NCI-H128 (cell line): Measurements from ENCODE around the gene ZCCHC4.

Experiments
- DNase-seq: peaks from one replicate; lab custom pipeline; 2025; ENCODE audit not compliant: unreplicated experiment; lab: John Stamatoyannopoulos, UW

Gene ZCCHC4

DNA sequence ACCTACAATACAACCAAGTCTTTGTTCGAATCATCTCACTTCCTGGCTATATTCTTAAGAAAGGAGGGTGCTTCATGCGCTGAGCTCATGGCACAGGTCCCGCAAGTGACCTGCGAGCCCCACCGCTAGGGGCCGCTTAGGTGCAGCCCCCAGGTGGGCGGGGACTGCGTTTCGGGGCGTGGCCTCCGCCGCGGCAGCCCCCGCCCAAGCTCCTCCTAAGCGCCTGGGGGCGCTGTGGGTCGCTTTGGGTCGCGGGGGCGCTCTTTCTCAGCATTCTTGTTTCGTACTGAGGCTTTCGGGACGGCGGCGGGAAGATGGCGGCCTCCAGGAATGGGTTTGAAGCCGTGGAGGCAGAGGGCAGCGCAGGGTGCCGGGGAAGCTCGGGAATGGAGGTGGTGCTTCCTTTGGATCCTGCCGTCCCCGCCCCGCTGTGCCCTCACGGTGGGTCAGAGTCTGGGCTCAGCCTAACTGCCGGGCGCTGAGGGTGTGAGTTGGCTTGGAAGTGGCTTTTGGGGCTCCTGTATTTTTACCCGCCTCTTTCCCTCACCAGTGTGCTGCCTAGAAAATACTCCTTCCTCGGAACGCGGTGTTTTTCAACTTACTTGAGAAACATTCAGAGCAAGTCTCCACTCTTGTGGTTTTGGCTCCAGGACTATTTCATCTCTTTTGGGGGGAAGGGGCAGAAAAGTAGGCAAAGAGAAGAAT, at the start of gene ZCCHC4:
Gene ZCCHC4 (plus strand): TSS at position 279 of the 705 bp plus-strand sequence. CDS start 36 bp downstream, at position 315.
- peak; percentile 61 for DNase-seq

DNA sequence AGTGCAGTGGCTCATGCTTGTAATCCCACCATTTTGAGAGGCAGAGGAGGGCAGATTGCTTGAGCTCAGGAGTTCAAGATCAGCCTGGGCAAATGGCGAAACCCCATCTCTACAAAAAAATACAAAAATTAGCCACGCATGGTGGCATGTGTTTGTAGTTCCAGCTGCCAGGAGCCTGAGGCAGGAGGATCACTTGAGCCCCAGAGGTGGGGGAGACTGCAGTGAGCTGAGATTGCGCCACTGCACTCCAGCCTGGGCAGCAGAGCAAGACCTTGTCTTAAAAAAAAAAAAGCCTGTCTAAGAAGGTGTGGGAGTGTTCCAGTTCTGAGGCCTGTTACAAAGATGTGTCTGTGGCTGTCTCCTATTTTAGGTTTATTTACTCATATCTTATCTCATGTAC, 40.7 kb upstream of the ZCCHC4 start:
- DNase-seq = no peak

DNA sequence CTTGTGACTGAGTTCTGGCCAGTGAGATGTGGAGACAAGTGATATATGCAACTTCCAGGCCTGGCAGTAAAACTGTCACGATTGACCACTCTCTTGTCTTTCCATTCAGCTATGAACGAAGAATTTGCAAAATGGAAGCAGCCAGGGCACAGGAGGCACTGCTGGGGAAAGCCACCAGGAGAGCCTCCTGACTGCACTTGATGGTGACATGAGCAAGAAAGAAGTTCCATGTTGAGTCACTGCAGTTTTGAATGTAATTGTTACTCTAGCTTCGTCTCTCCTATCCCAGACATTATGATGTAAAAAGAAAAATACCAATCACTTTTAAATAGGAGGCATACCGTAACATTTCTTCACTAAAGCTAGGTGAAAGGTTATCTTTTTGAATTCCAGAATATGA, 32.4 kb upstream of the ZCCHC4 start:
- no peak for DNase-seq

GRCh38 chr4:25283948-25284347, 28.6 kb upstream of the ZCCHC4 start:
- DNase-seq = no peak

DNA sequence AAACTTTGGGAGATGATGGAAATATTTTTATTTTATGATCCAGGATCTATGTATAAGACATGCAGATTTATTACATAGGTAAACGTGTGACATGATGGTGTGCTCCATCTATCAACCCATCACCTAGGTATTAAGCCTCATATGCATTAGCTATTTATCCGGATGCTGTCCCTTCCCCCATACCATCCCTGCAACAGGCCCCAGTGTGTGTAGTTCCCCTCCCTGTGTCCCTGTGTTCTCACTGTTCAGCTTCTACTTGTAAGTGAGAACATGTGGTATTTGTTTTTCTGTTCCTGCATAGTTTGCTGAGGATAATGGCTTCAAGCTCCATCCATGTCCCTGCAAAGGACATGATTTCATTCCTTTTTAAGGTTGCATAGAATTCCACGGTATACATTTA, 28.1 kb upstream of the ZCCHC4 start:
- no peak for DNase-seq

DNA sequence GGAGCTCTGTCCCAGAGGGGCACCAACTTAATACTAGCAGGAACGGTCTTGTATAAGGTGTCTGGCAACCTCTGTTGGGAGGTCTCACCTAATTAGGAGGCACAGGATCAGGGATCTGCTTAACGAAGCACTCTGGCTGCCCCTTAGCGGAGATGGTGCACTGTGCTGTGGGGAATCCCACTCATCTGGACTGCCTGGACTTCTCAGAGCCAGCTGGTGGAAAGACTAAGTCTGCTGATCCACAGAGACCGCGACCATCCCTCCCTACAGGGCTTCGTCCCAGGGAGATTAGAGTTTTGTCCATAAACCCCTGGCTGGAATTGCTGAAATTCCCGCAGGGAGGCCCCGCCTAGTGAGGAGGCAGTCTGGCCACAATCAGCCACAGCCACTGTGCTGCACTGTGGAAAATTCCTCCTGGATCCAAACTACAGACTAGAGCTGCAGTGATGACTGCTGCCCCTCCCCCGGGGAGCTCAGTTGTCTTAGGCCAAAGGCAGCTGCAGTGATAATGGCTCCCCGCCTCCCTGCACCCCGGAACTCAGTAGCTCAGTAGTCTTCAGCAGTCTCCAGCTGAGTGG, 22.0 kb upstream of the ZCCHC4 start:
- no peak for DNase-seq

- DNase-seq = no peak
Measured at GRCh38 chr4:25291158-25291733, 21.3 kb upstream of the ZCCHC4 start.

GRCh38 chr4:25297528-25298242, 14.9 kb upstream of the ZCCHC4 start:
- DNase-seq = no peak

DNA sequence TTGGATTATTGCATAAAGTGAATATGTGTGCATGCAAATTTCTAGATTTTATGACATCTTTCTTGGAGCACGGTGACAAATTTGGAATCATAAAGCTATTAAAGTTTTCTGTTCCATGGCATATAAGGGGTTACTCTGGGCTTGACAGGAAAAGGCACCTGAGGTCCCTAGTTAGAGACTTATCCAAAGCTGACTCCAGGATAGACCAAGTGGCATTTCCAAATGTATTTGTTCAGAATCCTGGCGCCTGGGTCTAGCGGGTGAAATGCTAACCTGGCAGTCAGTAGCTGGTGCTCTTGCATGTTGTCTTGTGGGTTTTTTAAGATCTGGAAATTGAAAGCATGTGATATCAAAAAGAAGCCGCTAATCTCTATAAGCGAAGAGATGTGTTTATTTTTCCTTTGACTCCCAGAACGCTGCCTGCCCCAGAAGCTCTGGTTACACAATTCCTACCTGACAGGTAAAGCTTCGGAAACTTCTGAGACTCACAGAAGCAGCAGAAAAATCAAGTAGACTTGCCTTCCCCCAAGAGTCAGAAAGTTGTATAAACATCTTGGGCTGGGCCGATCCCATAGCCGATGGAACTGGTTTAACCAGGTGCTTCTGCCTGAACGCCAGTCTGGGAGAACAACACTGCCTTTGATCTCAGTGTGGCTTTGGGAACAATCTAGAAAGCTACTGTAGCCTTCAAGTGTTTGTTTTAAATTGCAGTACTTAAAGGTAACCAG, 12.9 kb upstream of the ZCCHC4 start:
- no peak for DNase-seq

- DNase-seq = no peak
Measured at GRCh38 chr4:25301471-25301870, 11.1 kb upstream of the ZCCHC4 start.

DNA sequence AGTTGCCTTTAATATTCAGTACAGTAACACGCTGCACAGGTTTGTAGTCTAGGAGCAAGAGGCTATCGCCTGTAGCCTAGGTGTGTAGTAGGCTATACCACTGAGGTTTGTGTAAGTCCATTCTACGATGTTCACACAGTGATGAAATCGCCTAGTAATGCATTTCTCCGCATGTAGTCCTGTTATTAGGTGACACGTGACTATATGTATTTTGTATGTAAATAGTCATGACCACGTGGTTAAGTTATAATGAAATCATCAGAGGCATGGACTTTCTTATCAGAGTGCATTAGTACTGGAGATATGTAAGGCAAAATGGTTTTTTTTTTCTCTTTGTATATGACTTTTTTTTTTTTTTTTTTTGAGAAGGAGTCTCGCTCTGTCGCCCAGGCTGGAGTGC, 9.9 kb upstream of the ZCCHC4 start:
- no peak for DNase-seq

GRCh38 chr4:25303578-25303977, 9.0 kb upstream of the ZCCHC4 start:
- no peak for DNase-seq

DNA sequence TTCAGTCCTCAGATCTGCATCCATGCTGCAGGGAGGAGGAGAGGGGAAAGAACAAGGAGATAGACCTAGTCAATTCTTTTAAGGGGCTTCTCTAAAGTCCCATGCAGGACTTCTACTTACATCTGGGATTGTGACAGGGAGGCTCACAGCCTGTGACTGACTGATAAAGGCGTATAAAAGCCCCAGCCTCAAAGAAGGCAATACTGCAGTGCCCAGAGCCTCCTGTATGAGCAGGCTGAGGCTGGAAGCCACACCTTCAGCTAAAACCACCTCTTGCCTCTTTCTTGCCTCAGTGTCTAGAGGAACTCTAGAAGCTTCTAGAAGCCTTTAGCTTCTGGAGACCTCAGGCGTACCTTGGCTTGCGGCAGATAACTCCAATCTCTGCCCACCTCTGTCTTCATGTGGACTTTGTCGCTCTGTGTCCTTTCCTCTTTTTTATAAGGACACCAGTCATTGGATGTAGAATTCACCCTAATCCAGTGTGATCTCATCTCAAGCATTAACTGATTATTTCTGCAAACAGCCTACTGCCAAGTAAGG, 6.0 kb upstream of the ZCCHC4 start:
- DNase-seq = no peak

DNA sequence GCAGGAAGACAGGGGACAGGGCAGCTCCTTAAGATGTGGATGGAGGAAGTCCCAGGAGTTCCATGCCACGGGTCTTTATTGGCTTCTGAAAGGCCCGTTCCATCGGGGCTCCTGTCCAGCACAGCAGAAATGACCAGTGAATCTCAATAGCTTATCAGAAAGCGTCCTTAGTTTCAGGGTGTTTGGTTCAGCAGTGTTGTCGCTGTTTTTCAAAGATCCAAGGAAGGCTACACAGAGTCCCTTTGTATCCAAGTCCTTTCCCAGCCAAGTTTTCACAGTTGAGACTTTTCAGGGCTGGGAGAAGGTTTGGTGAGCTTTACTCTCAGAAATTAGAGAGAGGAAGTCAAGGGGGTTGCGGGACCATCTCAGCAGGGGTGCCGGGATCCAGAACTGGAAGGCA, 5.0 kb upstream of the ZCCHC4 start:
- DNase-seq = no peak

DNA sequence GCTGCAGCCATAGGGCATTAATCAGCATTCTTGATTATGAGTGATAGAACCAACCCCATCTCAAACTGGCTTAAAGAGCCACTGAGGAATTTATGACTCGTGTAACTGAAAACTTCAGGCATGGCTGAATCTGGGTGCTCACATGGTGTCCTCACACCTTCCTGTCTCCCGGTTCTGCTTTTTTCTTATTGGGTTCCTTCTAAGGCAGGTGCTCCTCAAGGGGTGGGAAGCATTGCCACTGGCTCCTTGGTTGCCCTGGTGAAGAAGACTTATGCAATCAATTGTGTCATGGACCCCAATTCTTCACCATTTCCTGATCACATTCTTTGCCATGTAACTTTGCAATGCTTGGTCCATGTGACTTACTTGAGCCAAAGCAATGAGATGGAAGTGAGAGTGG, 4.3 kb upstream of the ZCCHC4 start:
- DNase-seq = no peak

GRCh38 chr4:25308761-25309160, 3.8 kb upstream of the ZCCHC4 start:
- no peak for DNase-seq

GRCh38 chr4:25310066-25310802, 2.3 kb upstream of the ZCCHC4 start:
- no peak for DNase-seq

DNA sequence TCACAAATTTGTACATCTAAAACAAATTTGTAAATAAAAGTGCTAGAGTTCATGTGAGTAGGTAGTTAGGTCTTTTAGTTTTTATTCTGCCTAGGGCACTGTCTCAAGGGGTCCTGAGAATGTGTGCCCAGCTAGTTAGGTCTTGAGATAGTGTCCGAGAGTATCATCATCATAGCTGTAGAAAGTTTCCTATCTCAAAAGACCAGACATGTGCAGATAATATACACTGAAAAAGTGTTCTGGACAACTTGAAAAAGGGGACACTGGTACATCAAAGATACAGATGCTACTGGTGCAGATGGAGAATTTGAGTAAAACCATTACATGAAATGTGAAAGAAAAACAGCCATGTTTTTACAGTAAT, 1.8 kb upstream of the ZCCHC4 start:
- DNase-seq = no peak

DNA sequence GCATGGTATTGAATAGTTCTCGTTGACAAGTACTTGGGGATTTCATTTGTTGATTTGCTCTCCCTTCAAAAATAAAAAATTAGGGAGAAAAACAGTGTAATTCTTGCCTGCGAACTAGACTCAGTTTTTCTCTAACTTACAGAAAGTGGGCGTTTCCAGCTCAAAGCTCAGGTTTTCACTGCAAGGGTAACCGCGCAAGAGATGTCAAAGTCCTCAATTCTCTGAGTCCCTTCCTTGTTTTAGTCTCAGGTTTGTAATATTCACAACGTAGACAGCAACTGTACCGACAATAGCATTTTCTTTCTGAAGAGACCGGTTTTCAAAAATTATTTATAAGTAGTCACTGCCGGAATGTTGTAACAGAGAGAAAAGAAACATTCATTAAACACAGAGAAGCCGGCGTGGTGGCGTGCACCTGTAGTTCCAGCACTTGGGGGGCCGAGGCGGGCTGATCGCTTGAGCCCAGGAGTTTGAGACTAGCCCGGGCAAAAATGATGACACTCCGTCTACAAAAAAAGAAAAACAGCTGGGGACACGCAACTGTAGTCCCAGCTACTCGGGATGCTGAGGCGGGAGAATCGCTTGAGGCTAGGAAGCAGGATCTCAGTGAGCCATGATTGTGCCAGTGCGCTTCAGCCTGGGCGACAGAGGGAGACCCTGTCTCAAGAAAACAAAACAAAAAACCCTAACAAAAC, 774 bp downstream of the ZCCHC4 start:
- DNase-seq = no peak

DNA sequence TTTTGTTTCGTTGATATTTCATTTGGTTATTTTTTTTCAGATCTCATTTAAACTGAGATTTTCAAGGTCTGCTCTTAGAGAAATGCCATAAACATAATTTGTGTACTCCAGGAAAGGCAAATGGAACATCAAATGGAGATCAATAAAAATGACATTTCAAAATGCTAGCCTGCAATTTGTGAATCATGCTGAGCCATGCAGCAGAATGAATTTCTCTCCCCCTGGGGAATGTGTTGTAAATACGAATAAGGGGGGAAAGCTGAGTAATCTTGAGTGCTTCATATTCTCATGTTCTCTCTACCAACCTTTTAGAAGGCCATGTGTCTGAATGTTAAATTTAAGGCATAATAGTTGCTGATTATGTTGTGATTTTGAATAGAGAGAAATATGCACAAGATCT, 7.8 kb downstream of the ZCCHC4 start:
- no peak for DNase-seq
